ENCODE results near the gene GRK2. TPM values are rescaled to one million over a fixed set of nuclear protein-coding genes. Genes with fewer than 3 reads are reported as not detected.

GRK2 gene
- total and polyA plus RNA-seq, 9 of the 15 experiments (the other 6 are each of a cell fraction or from before 2014, with no cell fraction given) = 0.24 to 95.8 (median 56.5) TPM

- TF ChIP-seq CBX2 (IDR thresholded peaks at IDR 0.05; ENCODE audit: insufficient read depth, low read length, poor library complexity, severe bottlenecking) (no peak), NR2C2 (CRISPR knock-in tag; IDR thresholded peaks at IDR 0.05) (no peak), NR2C2 (tag; IDR thresholded peaks at IDR 0.05) (no peak), ARID2 (IDR thresholded peaks at IDR 0.05) (no peak), SNRNP70 (optimal IDR thresholded peaks at IDR 0.05; ENCODE audit: low read depth, low read length) (no peak), SMAD1 (IDR thresholded peaks at IDR 0.05; ENCODE audit: low read depth, low read length, partially characterized antibody) (no peak), ZNF408 (CRISPR knock-in tag; IDR thresholded peaks at IDR 0.05; ENCODE audit: low read depth) (no peak), HNRNPK (IDR thresholded peaks at IDR 0.05; ENCODE audit: low read depth, low read length, poor library complexity, severe bottlenecking) (no peak), TFAM (CRISPR knock-in tag; conservative IDR thresholded peaks at IDR 0.05) (no peak), MBD2 (IDR thresholded peaks at IDR 0.05; ENCODE audit: borderline replicate concordance, low read depth) (no peak), ZNF584 (CRISPR knock-in tag; IDR thresholded peaks at IDR 0.05; ENCODE audit: low read depth) (no peak), ZNF124 (CRISPR knock-in tag; IDR thresholded peaks at IDR 0.05) (no peak), ZNF212 (CRISPR knock-in tag; IDR thresholded peaks at IDR 0.05) (no peak), SFPQ (IDR thresholded peaks at IDR 0.05; ENCODE audit: low read depth, low read length) (no peak), EHMT2 (IDR thresholded peaks at IDR 0.05) (no peak), SIX5 (IDR thresholded peaks at IDR 0.05; ENCODE audit: borderline replicate concordance in 1 of 2, insufficient read depth in 1 of 2, low read depth in 1 of 2, low read length in 2 of 2) (no peak), XRCC3 (IDR thresholded peaks at IDR 0.05) (no peak), ZNF3 (CRISPR knock-in tag; IDR thresholded peaks at IDR 0.05) (no peak), ZSCAN32 (CRISPR knock-in tag; IDR thresholded peaks at IDR 0.05) (no peak), MED1 (CRISPR knock-in tag; IDR thresholded peaks at IDR 0.05; ENCODE audit: borderline replicate concordance) (no peak), U2AF1 (optimal IDR thresholded peaks at IDR 0.05; ENCODE audit: low read depth, low read length) (no peak), BCOR (IDR thresholded peaks at IDR 0.05) (no peak), CCNT2 (IDR thresholded peaks at IDR 0.05; ENCODE audit: borderline replicate concordance, extremely low read depth, insufficient read length, low read depth, low read length) (no peak)
- TF ChIP-seq, protein P1, sequence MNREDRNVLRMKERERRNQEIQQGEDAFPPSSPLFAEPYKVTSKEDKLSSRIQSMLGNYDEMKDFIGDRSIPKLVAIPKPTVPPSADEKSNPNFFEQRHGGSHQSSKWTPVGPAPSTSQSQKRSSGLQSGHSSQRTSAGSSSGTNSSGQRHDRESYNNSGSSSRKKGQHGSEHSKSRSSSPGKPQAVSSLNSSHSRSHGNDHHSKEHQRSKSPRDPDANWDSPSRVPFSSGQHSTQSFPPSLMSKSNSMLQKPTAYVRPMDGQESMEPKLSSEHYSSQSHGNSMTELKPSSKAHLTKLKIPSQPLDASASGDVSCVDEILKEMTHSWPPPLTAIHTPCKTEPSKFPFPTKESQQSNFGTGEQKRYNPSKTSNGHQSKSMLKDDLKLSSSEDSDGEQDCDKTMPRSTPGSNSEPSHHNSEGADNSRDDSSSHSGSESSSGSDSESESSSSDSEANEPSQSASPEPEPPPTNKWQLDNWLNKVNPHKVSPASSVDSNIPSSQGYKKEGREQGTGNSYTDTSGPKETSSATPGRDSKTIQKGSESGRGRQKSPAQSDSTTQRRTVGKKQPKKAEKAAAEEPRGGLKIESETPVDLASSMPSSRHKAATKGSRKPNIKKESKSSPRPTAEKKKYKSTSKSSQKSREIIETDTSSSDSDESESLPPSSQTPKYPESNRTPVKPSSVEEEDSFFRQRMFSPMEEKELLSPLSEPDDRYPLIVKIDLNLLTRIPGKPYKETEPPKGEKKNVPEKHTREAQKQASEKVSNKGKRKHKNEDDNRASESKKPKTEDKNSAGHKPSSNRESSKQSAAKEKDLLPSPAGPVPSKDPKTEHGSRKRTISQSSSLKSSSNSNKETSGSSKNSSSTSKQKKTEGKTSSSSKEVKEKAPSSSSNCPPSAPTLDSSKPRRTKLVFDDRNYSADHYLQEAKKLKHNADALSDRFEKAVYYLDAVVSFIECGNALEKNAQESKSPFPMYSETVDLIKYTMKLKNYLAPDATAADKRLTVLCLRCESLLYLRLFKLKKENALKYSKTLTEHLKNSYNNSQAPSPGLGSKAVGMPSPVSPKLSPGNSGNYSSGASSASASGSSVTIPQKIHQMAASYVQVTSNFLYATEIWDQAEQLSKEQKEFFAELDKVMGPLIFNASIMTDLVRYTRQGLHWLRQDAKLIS (CRISPR knock-in tag; IDR thresholded peaks at IDR 0.05) = 0 out of 2 replicates have a peak, but pooled peaks have one; percentile 12
Observed at GRCh38 chr11:67287355-67288197, 21.3 kb downstream of the GRK2 start (continued).

Data from K562 (cell line).